Measurements from ENCODE around the gene HSPA9.

The HSPA9 gene

GRCh38 chr5:138594305-138595058 is 19.3 kb upstream of the HSPA9 start:
- DNase-seq, result no peak

GRCh38 chr5:138588013-138588788 is 13.0 kb upstream of the HSPA9 start:
- no peak for DNase-seq

- DNase-seq, result no peak
Measured at GRCh38 chr5:138585157-138585556, 10.0 kb upstream of the HSPA9 start.

GRCh38 chr5:138583984-138584637 is 8.9 kb upstream of the HSPA9 start:
- DNase-seq, result no peak

DNA sequence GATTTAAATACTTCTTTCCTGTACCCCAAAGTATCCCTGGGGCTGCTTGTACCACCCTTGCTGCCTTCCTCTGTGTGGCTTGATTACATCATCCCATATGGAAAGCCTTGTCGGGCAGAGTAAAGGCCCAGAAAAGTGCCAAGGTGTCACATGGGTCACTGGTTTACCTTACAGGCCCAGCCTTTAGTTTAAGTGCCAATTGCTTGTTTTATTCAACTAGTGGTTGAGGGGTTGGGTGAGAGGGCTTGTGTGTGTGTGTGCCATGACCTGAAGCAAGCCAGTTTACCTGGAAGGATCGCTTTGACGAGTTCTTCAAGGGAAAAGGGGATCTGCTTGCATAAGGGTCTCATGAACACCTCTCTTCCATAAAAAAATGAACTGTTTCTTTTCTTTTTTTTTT is 7.8 kb upstream of the HSPA9 start:
- no peak for DNase-seq

DNA sequence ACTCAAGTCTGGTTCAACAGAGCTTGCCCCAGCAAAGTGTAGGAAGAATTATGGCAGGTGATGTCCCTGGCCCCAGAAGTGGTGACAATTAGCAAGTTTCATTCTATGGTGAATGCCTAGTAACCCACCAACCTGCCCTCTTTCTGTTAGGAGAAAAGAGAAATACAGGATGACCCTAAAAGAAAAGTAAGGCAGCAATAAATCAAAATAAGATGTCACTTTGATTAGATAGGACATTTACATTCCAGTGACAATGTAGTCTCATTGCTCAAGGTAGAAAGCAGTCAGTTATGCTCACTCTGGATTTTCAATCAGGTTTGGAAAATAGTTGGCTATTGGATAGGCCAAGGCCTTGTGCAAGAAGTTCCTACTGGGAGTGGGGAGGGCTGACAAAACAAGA is 5.6 kb upstream of the HSPA9 start:
- no peak for DNase-seq

DNA sequence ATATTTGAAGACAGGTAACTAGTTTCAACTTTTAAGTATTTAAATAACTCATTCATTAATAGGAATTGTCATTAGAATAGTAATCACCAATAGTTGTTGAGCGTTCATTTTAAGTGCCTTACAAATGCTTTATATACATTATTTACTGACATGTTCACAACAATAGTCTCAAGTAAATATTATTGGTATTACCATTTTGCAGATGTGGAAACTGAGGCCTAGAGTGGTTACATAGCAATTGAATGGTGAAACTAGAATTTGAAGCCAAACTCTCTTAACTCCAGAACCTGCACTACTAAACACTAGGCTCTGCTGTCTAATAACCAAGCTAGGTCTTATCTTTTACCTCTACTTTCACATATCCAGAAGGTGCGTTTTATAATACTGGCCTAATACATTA is 4.8 kb upstream of the HSPA9 start:
- no peak for DNase-seq

- no peak for DNase-seq
Measured at GRCh38 chr5:138579517-138579863, 4.3 kb upstream of the HSPA9 start.

- no peak for DNase-seq
Measured at GRCh38 chr5:138577452-138577851, 2.3 kb upstream of the HSPA9 start.

GRCh38 chr5:138574744-138575193 is 432 bp downstream of the HSPA9 start:
- DNase-seq, result no peak

- DNase-seq, result no peak
Measured at GRCh38 chr5:138573949-138574670, 1.1 kb downstream of the HSPA9 start.

DNA sequence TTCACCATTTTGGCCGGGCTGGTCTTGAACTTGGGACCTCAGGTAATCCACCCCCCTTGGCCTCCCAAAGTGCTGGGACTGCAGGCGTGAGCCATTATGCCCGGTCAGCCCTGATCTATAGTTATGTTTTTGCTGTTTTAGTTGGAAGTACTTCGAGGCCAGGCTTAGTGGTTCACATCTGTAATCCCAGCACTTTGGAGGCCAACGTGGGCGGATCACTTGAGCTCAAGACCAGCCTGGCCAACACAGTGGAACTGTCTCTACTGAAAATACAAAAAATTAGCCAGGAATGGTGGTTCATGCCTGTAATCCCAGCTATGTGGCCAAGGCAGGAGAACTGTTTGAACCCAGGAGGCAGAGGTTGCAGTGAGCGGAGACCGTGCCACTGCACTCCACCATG is 2.0 kb downstream of the HSPA9 start:
- no peak for DNase-seq

GRCh38 chr5:138570871-138571270 is 4.3 kb downstream of the HSPA9 start:
- no peak for DNase-seq

GRCh38 chr5:138569782-138570181 is 5.4 kb downstream of the HSPA9 start:
- no peak for DNase-seq

DNA sequence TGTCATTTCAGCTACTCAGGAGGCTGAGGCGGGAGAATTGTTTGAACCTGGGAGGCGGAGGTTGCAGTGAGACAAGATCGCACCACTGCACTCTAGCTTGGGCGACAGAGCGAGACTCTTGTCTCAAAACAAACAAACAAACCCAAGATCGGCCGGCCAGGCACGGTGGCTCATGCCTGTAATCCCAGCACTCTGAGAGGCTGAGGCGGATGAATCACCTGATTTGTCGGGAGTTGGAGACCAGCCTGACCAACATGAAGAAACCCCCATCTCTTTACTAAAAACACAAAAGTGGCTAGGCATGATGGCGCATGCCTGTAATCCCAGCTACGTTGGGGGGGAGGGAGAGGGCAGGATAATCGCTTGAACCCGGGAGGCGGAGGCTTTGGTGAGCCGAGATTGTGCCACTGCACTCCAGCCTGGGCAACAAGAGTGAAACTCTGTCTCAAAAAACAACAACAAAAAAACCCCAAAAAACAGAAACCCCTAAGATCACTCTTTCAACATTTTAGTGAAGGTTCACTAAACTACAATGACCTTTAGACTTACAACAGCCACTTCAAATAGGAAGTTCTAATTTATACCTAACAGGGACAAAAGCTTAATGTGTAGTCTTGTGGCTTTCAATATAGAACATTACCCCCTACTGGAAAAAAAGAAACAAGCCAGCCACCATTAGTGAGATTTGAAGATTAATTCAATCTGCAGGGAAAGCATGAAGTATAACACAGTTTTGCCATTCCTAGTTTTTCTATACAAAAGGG is 7.0 kb downstream of the HSPA9 start:
- DNase-seq, result no peak

GRCh38 chr5:138566792-138567191 is 8.4 kb downstream of the HSPA9 start:
- DNase-seq, result no peak

- no peak for DNase-seq
Measured at GRCh38 chr5:138565100-138565821, 9.9 kb downstream of the HSPA9 start.

DNA sequence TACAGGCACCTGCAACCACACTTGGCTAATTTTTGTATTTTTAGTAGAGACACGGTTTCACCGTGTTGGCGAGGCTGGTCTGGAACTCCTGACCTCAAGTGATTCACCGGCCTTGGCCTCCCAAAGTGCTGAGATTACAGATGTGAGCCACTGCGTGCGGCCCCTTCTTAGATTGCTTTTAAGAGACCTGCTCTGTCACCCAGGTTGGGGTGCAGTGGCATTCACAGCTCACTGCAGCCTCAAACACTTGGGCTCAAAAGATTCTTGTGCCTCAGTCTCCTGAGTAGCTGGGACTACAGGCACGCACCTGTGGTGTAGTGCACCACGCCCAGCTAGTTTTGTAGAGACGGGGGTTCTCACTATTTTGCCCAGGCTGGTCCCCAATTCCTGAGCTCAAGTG is 11.0 kb downstream of the HSPA9 start:
- DNase-seq, result no peak

GRCh38 chr5:138563340-138564118 is 11.7 kb downstream of the HSPA9 start:
- DNase-seq, result no peak

DNA sequence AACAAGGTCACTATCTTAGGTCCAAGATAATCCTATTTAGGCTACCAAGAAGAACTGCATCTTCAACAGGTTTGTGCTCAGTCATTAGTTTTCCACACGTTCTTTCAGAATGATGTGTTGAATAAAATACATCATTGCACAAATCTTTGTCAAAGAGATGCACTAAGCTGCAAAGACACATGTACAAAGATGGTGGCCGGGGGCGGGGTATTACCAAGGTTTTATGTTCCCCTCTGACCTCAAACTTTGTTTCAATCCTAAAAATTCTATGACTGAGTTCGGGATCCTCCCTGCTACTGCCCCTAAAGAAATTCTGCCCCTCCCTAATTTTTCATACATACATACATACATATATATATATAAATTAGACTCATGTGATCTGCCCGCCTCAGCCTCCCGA is 14.2 kb downstream of the HSPA9 start:
- no peak for DNase-seq

DNA sequence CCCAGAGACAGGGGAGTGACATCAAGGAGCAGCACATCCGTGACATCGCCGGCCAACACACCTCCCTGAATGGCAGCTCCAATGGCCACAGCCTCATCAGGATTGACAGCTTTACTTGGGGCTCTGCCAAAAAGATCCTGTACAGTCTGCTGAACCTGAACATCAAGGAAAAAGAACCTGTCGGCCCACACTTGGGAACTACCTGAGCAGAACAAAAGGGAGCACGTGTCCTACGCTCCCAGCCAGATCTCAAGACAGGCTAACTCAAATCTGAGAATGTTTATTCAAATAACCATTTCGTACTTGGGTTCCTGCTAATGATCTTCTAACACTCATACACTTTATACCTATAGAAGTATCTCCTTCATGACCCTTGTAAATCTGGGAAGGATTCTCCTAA is 15.3 kb downstream of the HSPA9 start:
- no peak for DNase-seq

Measured in NCI-H1092 treated with DMSO at 0.1 percent for 48 hours (cell line).